GM23338 (cell line): ENCODE data around the gene SIGLEC15. TPM values are rescaled to one million over a fixed set of nuclear protein-coding genes. Genes with fewer than 3 reads are reported as not detected.

Experiments
- ATAC-seq: fragments of 200-7000 bp; cut with Tn5 transposase; 3 replicates; pipeline ENCODE4 v1.9.1; 2020
- DNase-seq: peaks from one replicate; pipeline ENCODE4 v3.0.0-alpha.2; 2015; ENCODE audit warnings: low spot score
- H2AFZ ChIP-seq: fragments of 200-600 bp; sonication (generic); 2 replicates; pipeline ENCODE4 v1.8.0; 2016; ENCODE audit warnings: antibody characterized with exemption, mild to moderate bottlenecking, moderate library complexity
- H3F3A ChIP-seq: fragments of 200-600 bp; sonication (generic); replicated peaks from 2 replicates; pipeline ENCODE4 v1.8.0; 2017; ENCODE audit warnings: antibody characterized with exemption, mixed run types, low read depth
- H3K27ac ChIP-seq: fragments of 200-600 bp; sonication (generic); 2 replicates; pipeline ENCODE4 v1.6.1; 2016; ENCODE audit warnings: low read depth
- H3K27me3 ChIP-seq: fragments of 200-600 bp; sonication (generic); 2 replicates; pipeline ENCODE4 v1.8.0; 2016; ENCODE audit warnings: mild to moderate bottlenecking, mixed run types, moderate library complexity; ENCODE audit not compliant: insufficient read depth
- H3K36me3 ChIP-seq: fragments of 200-600 bp; sonication (generic); 2 replicates; pipeline ENCODE4 v1.8.0; 2016; ENCODE audit warnings: mild to moderate bottlenecking; ENCODE audit not compliant: insufficient read depth
- H3K4me1 ChIP-seq: fragments of 200-600 bp; sonication (generic); 2 replicates; pipeline ENCODE4 v1.8.0; 2016; ENCODE audit warnings: mild to moderate bottlenecking, moderate library complexity; ENCODE audit not compliant: insufficient read depth
- H3K4me2 ChIP-seq: fragments of 200-600 bp; sonication (generic); 2 replicates; pipeline ENCODE4 v1.7.1; 2017; ENCODE audit warnings: mixed run types
- H3K4me3 ChIP-seq: fragments of 200-600 bp; sonication (generic); 2 replicates; pipeline ENCODE4 v1.6.1; 2016; ENCODE audit warnings: mixed run types
- H3K79me2 ChIP-seq: fragments of 200-600 bp; sonication (generic); replicated peaks from 2 replicates; pipeline ENCODE4 v1.8.0; 2017; ENCODE audit warnings: mild to moderate bottlenecking; ENCODE audit not compliant: insufficient read depth
- H3K9me2 ChIP-seq: fragments of 200-600 bp; sonication (generic); 2 replicates; pipeline ENCODE4 v1.8.0; 2017; ENCODE audit not compliant: insufficient read depth
- H4K20me1 ChIP-seq: fragments of 200-600 bp; sonication (generic); replicated peaks from 2 replicates; pipeline ENCODE4 v1.8.0; 2017; ENCODE audit warnings: mild to moderate bottlenecking; ENCODE audit not compliant: insufficient read depth
- H3K27ac Mint-ChIP-seq: 2 replicates; pipeline ENCODE4 v1.8.0; 2020; ENCODE audit warnings: inconsistent platforms, mild to moderate bottlenecking, moderate library complexity, mixed read lengths
- H3K27me3 Mint-ChIP-seq: 3 replicates; pipeline ENCODE4 v1.8.0; 2022; ENCODE audit warnings: low read depth, mild to moderate bottlenecking, moderate library complexity, mixed read lengths, inconsistent platforms; ENCODE audit not compliant: insufficient read depth, poor library complexity
- H3K36me3 Mint-ChIP-seq: 3 replicates; pipeline ENCODE4 v1.8.0; 2021; ENCODE audit warnings: low read depth, mild to moderate bottlenecking, inconsistent platforms, moderate library complexity, mixed read lengths
- H3K4me1 Mint-ChIP-seq: 3 replicates; pipeline ENCODE4 v1.8.0; 2020; ENCODE audit warnings: mild to moderate bottlenecking, inconsistent platforms, mixed read lengths
- H3K4me3 Mint-ChIP-seq: 3 replicates; pipeline ENCODE4 v1.8.0; 2021; ENCODE audit warnings: moderate library complexity, mild to moderate bottlenecking, inconsistent platforms, mixed read lengths
- H3K9me3 Mint-ChIP-seq: 3 replicates; pipeline ENCODE4 v1.8.0; 2020; ENCODE audit warnings: moderate library complexity, mild to moderate bottlenecking, inconsistent platforms, mixed read lengths
- CREB1 ChIP-seq: fragments of 250-450 bp; sonication (Bioruptor Pico); IDR thresholded peaks from 2 replicates; pipeline ENCODE4 v1.5.0; 2020; ENCODE audit warnings: low read depth, mild to moderate bottlenecking, moderate library complexity
- EZH2 ChIP-seq: fragments of 200-600 bp; sonication (generic); IDR thresholded peaks from one replicate; pipeline ENCODE4 v1.8.0; 2017; ENCODE audit warnings: antibody characterized with exemption, mild to moderate bottlenecking, low read depth; ENCODE audit not compliant: unreplicated experiment
- EZH2phosphoT487 ChIP-seq: fragments of 200-600 bp; sonication (generic); IDR thresholded peaks from one replicate; pipeline ENCODE4 v1.8.1; 2018; ENCODE audit warnings: antibody characterized with exemption; ENCODE audit not compliant: unreplicated experiment
- JUNB ChIP-seq: IDR thresholded peaks from one replicate; pipeline ENCODE4 v1.6.1; 2016; ENCODE audit warnings: antibody characterized with exemption; ENCODE audit not compliant: unreplicated experiment
- NANOG ChIP-seq: IDR thresholded peaks from 2 replicates; pipeline ENCODE4 v1.6.1; 2016; ENCODE audit warnings: antibody characterized with exemption, borderline replicate concordance
- POLR2AphosphoS5 ChIP-seq: IDR thresholded peaks from 2 replicates; pipeline ENCODE4 v1.6.1; 2016; ENCODE audit warnings: antibody characterized with exemption, low read depth
- STAT1 ChIP-seq: IDR thresholded peaks from one replicate; pipeline ENCODE4 v1.6.1; 2016; ENCODE audit warnings: antibody characterized with exemption; ENCODE audit not compliant: unreplicated experiment
- ZNF114 ChIP-seq: fragments of 250-450 bp; sonication (Bioruptor Pico); IDR thresholded peaks from 2 replicates; pipeline ENCODE4 v1.5.0; 2020; ENCODE audit warnings: mild to moderate bottlenecking, moderate library complexity
- ZNF331 ChIP-seq: fragments of 250-450 bp; sonication (Bioruptor Pico); IDR thresholded peaks from 2 replicates; pipeline ENCODE4 v1.5.0; 2020; ENCODE audit warnings: low read depth, mild to moderate bottlenecking, moderate library complexity
- polyA plus RNA-seq: library from polyadenylated mRNA; unstranded; fragments of >200 nt; fragmentation: Nextera tagmentation; extraction: Ambion mirVana; gene quantifications from 2 replicates; pipeline ENCODE4 v1.2.1, GENCODE V29; 2016
- total RNA-seq: library from RNA; depleted of rRNA; stranded (reverse); fragments of >200 nt; shearing (Covaris generic); gene quantifications from 2 replicates; pipeline ENCODE4 v1.2.3, GENCODE V29; 2014
- TF ChIP-seq, protein P1 (sequence below): fragments of 250-450 bp; sonication (Bioruptor Pico); IDR thresholded peaks from 2 replicates; pipeline ENCODE4 v1.5.0; 2020; ENCODE audit warnings: mild to moderate bottlenecking, moderate library complexity
- TF ChIP-seq, protein P2 (sequence below), 2 experiments: fragments of 200-600 bp in 1 of 2; sonication (generic) in 1 of 2; conservative IDR thresholded peaks; 2 replicates each; pipeline versions ENCODE4 v1.5.1 to v1.6.1; 2016 to 2017; ENCODE audit warnings: antibody characterized with exemption in 2 of 2, low read depth in 2 of 2, mild to moderate bottlenecking in 2 of 2, moderate library complexity in 1 of 2
- TF ChIP-seq, protein P3 (sequence below): IDR thresholded peaks from one replicate; pipeline ENCODE4 v1.6.1; 2018; ENCODE audit warnings: antibody characterized with exemption; ENCODE audit not compliant: unreplicated experiment
- TF ChIP-seq, protein P4 (sequence below): IDR thresholded peaks from 2 replicates; pipeline ENCODE4 v1.6.1; 2016; ENCODE audit warnings: antibody characterized with exemption

Gene SIGLEC15
- total and polyA plus RNA-seq, 2 experiments from 2014 or later, result 0.29 TPM; not detected in 1

DNA sequence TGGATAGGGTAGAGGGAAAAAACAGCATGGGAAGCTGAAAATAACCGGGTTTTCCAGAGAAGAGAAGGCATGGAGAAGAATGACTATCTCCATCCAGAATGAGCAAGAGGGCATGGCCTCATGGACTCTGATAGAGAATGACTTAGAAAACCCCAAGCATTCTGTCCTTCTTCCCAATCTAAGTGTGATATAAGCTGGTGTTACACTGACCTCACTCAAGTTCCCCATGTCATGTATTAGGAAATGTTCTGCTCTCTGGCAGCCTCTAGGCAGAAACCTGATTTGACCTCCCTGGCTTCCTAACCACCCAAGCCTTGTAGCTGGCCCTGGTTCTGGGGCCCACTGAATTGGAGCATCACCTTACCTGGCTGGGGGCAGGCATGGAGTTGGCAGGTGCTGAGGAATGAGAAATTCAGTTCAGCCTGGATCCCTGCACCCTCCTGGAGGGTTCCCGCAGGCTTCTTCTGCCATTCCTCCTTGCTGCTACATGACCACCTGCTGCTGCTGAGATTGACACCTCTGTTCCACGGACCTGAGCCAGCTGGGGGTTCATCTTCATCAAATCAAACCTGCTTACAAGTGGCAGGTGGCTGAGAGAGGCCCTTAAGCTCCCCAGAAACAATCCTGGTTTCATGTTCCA lies 5.2 kb upstream of the SIGLEC15 start:
- Histone ChIP-seq H3K27me3 (no peaks in the 10 kb centered on the region), H3K36me3 (no peaks in the 10 kb centered on the region), H3F3A (no peaks in the 10 kb centered on the region), H4K20me1 (no peaks in the 10 kb centered on the region), H3K4me1 (no peaks in the 10 kb centered on the region), H3K27ac (no peak overlapping the region), H3K4me2 (no peak overlapping the region), H3K9me2 (no peaks in the 10 kb centered on the region), H3K79me2 (no peaks in the 10 kb centered on the region), H3K4me3 (no peak overlapping the region), H2AFZ (no peak overlapping the region)
- peaks cover 3% of the 10 kb centered on the region; the same call in 1 of the 3 replicates for H3K9me3 Mint-ChIP-seq
- H3K4me3 Mint-ChIP-seq, result no peak overlapping the region
- H3K27me3 Mint-ChIP-seq, result peaks cover 4% of the 10 kb centered on the region
- DNase-seq (no peak), ATAC-seq (no peak)
- no peak overlapping the region for H3K27ac Mint-ChIP-seq
- TF ChIP-seq CREB1 (CRISPR knock-in tag), result no peak
- TF ChIP-seq EZH2, result no peak
- TF ChIP-seq, protein P1, sequence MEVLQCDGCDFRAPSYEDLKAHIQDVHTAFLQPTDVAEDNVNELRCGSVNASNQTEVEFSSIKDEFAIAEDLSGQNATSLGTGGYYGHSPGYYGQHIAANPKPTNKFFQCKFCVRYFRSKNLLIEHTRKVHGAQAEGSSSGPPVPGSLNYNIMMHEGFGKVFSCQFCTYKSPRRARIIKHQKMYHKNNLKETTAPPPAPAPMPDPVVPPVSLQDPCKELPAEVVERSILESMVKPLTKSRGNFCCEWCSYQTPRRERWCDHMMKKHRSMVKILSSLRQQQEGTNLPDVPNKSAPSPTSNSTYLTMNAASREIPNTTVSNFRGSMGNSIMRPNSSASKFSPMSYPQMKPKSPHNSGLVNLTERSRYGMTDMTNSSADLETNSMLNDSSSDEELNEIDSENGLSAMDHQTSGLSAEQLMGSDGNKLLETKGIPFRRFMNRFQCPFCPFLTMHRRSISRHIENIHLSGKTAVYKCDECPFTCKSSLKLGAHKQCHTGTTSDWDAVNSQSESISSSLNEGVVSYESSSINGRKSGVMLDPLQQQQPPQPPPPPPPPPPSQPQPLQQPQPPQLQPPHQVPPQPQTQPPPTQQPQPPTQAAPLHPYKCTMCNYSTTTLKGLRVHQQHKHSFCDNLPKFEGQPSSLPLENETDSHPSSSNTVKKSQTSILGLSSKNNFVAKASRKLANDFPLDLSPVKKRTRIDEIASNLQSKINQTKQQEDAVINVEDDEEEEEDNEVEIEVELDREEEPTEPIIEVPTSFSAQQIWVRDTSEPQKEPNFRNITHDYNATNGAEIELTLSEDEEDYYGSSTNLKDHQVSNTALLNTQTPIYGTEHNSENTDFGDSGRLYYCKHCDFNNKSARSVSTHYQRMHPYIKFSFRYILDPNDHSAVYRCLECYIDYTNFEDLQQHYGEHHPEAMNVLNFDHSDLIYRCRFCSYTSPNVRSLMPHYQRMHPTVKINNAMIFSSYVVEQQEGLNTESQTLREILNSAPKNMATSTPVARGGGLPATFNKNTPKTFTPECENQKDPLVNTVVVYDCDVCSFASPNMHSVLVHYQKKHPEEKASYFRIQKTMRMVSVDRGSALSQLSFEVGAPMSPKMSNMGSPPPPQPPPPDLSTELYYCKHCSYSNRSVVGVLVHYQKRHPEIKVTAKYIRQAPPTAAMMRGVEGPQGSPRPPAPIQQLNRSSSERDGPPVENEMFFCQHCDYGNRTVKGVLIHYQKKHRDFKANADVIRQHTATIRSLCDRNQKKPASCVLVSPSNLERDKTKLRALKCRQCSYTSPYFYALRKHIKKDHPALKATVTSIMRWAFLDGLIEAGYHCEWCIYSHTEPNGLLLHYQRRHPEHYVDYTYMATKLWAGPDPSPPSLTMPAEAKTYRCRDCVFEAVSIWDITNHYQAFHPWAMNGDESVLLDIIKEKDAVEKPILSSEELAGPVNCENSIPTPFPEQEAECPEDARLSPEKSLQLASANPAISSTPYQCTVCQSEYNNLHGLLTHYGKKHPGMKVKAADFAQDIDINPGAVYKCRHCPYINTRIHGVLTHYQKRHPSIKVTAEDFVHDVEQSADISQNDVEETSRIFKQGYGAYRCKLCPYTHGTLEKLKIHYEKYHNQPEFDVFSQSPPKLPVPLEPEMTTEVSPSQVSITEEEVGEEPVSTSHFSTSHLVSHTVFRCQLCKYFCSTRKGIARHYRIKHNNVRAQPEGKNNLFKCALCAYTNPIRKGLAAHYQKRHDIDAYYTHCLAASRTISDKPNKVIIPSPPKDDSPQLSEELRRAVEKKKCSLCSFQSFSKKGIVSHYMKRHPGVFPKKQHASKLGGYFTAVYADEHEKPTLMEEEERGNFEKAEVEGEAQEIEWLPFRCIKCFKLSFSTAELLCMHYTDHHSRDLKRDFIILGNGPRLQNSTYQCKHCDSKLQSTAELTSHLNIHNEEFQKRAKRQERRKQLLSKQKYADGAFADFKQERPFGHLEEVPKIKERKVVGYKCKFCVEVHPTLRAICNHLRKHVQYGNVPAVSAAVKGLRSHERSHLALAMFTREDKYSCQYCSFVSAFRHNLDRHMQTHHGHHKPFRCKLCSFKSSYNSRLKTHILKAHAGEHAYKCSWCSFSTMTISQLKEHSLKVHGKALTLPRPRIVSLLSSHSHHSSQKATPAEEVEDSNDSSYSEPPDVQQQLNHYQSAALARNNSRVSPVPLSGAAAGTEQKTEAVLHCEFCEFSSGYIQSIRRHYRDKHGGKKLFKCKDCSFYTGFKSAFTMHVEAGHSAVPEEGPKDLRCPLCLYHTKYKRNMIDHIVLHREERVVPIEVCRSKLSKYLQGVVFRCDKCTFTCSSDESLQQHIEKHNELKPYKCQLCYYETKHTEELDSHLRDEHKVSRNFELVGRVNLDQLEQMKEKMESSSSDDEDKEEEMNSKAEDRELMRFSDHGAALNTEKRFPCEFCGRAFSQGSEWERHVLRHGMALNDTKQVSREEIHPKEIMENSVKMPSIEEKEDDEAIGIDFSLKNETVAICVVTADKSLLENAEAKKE (CRISPR knock-in tag), result no peak
- TF ChIP-seq ZNF114 (CRISPR knock-in tag), result no peak
- TF ChIP-seq, protein P2, sequence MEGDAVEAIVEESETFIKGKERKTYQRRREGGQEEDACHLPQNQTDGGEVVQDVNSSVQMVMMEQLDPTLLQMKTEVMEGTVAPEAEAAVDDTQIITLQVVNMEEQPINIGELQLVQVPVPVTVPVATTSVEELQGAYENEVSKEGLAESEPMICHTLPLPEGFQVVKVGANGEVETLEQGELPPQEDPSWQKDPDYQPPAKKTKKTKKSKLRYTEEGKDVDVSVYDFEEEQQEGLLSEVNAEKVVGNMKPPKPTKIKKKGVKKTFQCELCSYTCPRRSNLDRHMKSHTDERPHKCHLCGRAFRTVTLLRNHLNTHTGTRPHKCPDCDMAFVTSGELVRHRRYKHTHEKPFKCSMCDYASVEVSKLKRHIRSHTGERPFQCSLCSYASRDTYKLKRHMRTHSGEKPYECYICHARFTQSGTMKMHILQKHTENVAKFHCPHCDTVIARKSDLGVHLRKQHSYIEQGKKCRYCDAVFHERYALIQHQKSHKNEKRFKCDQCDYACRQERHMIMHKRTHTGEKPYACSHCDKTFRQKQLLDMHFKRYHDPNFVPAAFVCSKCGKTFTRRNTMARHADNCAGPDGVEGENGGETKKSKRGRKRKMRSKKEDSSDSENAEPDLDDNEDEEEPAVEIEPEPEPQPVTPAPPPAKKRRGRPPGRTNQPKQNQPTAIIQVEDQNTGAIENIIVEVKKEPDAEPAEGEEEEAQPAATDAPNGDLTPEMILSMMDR (conservative IDR thresholded peaks at IDR 0.05; ENCODE audit: low read depth in 2 of 2), result no peak
- TF ChIP-seq POLR2AphosphoS5, result no peak
- TF ChIP-seq STAT1, result no peak
- TF ChIP-seq, protein P3, sequence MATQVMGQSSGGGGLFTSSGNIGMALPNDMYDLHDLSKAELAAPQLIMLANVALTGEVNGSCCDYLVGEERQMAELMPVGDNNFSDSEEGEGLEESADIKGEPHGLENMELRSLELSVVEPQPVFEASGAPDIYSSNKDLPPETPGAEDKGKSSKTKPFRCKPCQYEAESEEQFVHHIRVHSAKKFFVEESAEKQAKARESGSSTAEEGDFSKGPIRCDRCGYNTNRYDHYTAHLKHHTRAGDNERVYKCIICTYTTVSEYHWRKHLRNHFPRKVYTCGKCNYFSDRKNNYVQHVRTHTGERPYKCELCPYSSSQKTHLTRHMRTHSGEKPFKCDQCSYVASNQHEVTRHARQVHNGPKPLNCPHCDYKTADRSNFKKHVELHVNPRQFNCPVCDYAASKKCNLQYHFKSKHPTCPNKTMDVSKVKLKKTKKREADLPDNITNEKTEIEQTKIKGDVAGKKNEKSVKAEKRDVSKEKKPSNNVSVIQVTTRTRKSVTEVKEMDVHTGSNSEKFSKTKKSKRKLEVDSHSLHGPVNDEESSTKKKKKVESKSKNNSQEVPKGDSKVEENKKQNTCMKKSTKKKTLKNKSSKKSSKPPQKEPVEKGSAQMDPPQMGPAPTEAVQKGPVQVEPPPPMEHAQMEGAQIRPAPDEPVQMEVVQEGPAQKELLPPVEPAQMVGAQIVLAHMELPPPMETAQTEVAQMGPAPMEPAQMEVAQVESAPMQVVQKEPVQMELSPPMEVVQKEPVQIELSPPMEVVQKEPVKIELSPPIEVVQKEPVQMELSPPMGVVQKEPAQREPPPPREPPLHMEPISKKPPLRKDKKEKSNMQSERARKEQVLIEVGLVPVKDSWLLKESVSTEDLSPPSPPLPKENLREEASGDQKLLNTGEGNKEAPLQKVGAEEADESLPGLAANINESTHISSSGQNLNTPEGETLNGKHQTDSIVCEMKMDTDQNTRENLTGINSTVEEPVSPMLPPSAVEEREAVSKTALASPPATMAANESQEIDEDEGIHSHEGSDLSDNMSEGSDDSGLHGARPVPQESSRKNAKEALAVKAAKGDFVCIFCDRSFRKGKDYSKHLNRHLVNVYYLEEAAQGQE, result no peak
- TF ChIP-seq JUNB, result no peak
- TF ChIP-seq, protein P4, sequence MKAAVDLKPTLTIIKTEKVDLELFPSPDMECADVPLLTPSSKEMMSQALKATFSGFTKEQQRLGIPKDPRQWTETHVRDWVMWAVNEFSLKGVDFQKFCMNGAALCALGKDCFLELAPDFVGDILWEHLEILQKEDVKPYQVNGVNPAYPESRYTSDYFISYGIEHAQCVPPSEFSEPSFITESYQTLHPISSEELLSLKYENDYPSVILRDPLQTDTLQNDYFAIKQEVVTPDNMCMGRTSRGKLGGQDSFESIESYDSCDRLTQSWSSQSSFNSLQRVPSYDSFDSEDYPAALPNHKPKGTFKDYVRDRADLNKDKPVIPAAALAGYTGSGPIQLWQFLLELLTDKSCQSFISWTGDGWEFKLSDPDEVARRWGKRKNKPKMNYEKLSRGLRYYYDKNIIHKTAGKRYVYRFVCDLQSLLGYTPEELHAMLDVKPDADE, result no peak
- TF ChIP-seq ZNF331, result no peak
- no peak for TF ChIP-seq EZH2phosphoT487
- TF ChIP-seq NANOG, result no peak
- H3K36me3 Mint-ChIP-seq, result peaks cover 3% of the 10 kb centered on the region; the same call in 2 of the 3 replicates
- peaks cover 10% of the 10 kb centered on the region for H3K4me1 Mint-ChIP-seq
